ENCODE data around the gene RFX3.

DNA sequence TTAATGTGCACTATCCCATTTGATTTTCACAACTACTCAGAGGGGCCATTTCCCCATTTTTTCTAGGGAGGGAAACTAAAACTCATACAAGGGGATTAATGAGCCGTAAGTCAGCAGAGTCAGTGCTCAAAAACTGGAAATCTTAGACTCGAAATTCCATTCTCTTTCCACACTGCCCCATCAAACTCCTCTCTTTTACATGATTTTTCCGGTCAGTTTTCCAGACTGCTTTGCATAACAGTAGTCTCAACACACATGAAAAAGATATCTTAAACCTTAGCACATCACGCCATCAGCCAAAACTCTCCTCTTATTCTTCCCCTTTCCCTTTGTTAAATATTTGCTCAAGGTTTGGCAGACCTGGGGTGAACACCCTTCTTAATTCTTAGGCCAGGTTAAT is 332.0 kb downstream of the RFX3 start:
- TF ChIP-seq CTCF (IDR thresholded peaks at IDR 0.05; ENCODE audit: borderline replicate concordance, extremely low read depth, low read length, poor library complexity, severe bottlenecking) (no peak), EZH2 (IDR thresholded peaks at IDR 0.05; ENCODE audit: borderline replicate concordance, low read depth, low read length, severe bottlenecking) (no peak)
